AG09309 (cell line): Measurements from ENCODE around the gene RHOBTB1.

ENCODE experiments used
- DNase-seq: peaks from one replicate; pipeline ENCODE4 v3.0.0-alpha.2; 2010; ENCODE audit warnings: low read depth
- H3K4me3 ChIP-seq: 2 replicates; pipeline ENCODE4 v1.5.1; 2011; ENCODE audit warnings: mild to moderate bottlenecking, low read depth, low read length, moderate library complexity; ENCODE audit not compliant: control insufficient read depth
- CTCF ChIP-seq: IDR thresholded peaks from 2 replicates; pipeline ENCODE4 v1.5.1; 2011; ENCODE audit warnings: mild to moderate bottlenecking, low read depth, low read length, inconsistent platforms; ENCODE audit not compliant: insufficient read depth, control insufficient read depth; ENCODE audit errors: missing control alignments

The RHOBTB1 gene

GRCh38 chr10:60869652-60870415 lies 74.2 kb downstream of the RHOBTB1 start:
- TF ChIP-seq CTCF, result no peak
- DNase-seq, result no peak
- H3K4me3 ChIP-seq, result no peak overlapping the region

- DNase-seq, result no peak
- no peak for TF ChIP-seq CTCF
Measured at GRCh38 chr10:60868946-60869345, 75.0 kb downstream of the RHOBTB1 start.

GRCh38 chr10:60865198-60865783 lies 78.7 kb downstream of the RHOBTB1 start:
- TF ChIP-seq CTCF, result no peak
- H3K4me3 ChIP-seq, result no peak overlapping the region
- no peak for DNase-seq

More at GRCh38 chr10:60868946-60869345, 75.0 kb downstream of the RHOBTB1 start:
- no peak overlapping the region for H3K4me3 ChIP-seq

GRCh38 chr10:60863796-60864195 lies 80.2 kb downstream of the RHOBTB1 start:
- H3K4me3 ChIP-seq, result no peak overlapping the region
- DNase-seq, result no peak
- no peak for TF ChIP-seq CTCF

GRCh38 chr10:60862517-60862916 lies 81.5 kb downstream of the RHOBTB1 start:
- no peak for DNase-seq
- TF ChIP-seq CTCF, result no peak
- no peak overlapping the region for H3K4me3 ChIP-seq

GRCh38 chr10:60856405-60856804 lies 87.6 kb downstream of the RHOBTB1 start:
- H3K4me3 ChIP-seq, result no peak overlapping the region
- no peak for TF ChIP-seq CTCF
- DNase-seq, result no peak

GRCh38 chr10:60853637-60854036 lies 90.3 kb downstream of the RHOBTB1 start:
- TF ChIP-seq CTCF, result no peak
- DNase-seq, result no peak
- H3K4me3 ChIP-seq, result no peak overlapping the region
